Pancreas (tissue), 10 donors: ENCODE data around the gene EVI5L. TPM values are rescaled to one million over a fixed set of nuclear protein-coding genes. Genes with fewer than 3 reads are reported as not detected.

Experiments
- ATAC-seq, 4 donors: fragments of 200-7000 bp; cut with Tn5 transposase; one replicate each; pipeline versions ENCODE4 v1.8.0 to v1.9.1; 2020; ENCODE audit warnings: mild to moderate bottlenecking in 4 of 4, moderate library complexity in 4 of 4
- DNase-seq, 6 donors: peaks; one replicate each; pipeline ENCODE4 v3.0.0-alpha.2; 2020
- FAIRE-seq: peaks from 2 replicates; lab custom pipeline; 2012; peaks lifted over from hg19 to GRCh38; lab: Jason Lieb, UNC
- H3K27ac ChIP-seq, 4 donors: fragments of 200-600 bp; sonication (generic); 1 replicate in 3 of 4; 2 replicates in 1 of 4; pipeline versions ENCODE4 v1.5.0 to v1.8.0; 2020
- H3K27me3 ChIP-seq, 4 donors: fragments of 200-600 bp; one replicate each; pipeline ENCODE4 v1.8.0; 2021
- H3K36me3 ChIP-seq, 3 donors: fragments of 200-600 bp; sonication (generic) in 1 of 3; one replicate each; pipeline versions ENCODE4 v1.5.0 to v1.8.0; 2020 to 2021
- H3K4me1 ChIP-seq, 3 donors: fragments of 200-600 bp; one replicate each; pipeline ENCODE4 v1.8.0; 2021
- H3K4me3 ChIP-seq, 4 donors: fragments of 200-600 bp; sonication (generic) in 2 of 4; one replicate each; pipeline versions ENCODE4 v1.5.0 to v1.8.0; 2020 to 2021
- H3K9me3 ChIP-seq, 4 donors: fragments of 200-600 bp; one replicate each; pipeline ENCODE4 v1.8.0; 2021
- WGBS, 2 donors: extraction: QIAGEN DNeasy Blood & Tissue Kit; methylation state at CpG; one replicate each; pipeline ENCODE4 v1.1.7; 2013; 5-methylcytosine and 5-hydroxymethylcytosine counted together
- intact Hi-C, 3 donors: fragments of 100-400 bp; cut with DNase I; formaldehyde crosslinking; loops; one replicate each; pipeline versions ENCODE4 v1.11.1 to v1.14.2; 2022
- polyA plus RNA-seq, 2 donors: library from polyadenylated mRNA; stranded (reverse); fragments of 200-250 nt; gene quantifications; one replicate each; pipeline ENCODE4 v1.2.3, GENCODE V29; 2013
- total RNA-seq, 6 donors: library from RNA; stranded (reverse); fragmentation: NEBNext Ultra II Directional in 4 of 6; extraction: Animal tissue kit (Norgen Biotek cat#: 25700) in 4 of 6; gene quantifications; one replicate each; pipeline versions ENCODE4 v1.2.1 to v1.2.4, GENCODE V29; 2021 to 2023
- TF ChIP-seq, protein P1 (sequence below), 4 donors: fragments of 200-600 bp; sonication (generic) in 3 of 4; IDR thresholded peaks; one replicate each; pipeline versions ENCODE4 v1.5.0 to v1.8.0; 2021; ENCODE audit warnings: antibody characterized with exemption in 4 of 4
- donor health status: healthy with polysubstance abuse.
- donor health status: DM: no; HTN: no; CAD: no; lungs with moderate emphysema.
- donor health status: DM: no; HTN: no; CAD: no.
- donor health status: control.
- donor health status: control.
- donor health status: Bipolar disorder and iron deficiency.
- donor health status: DM: yes; HTN: yes; CAD: no.
- donor health status: DM: no; HTN: no; CAD: no.
- donor health status: DM: no; HTN: no; CAD: no.
- donor health status: DM: yes; HTN: yes; CAD: no.

The EVI5L gene
- total and polyA plus RNA-seq, 8 donors, result 3.0 to 9.1 (median 4.8) TPM

DNA sequence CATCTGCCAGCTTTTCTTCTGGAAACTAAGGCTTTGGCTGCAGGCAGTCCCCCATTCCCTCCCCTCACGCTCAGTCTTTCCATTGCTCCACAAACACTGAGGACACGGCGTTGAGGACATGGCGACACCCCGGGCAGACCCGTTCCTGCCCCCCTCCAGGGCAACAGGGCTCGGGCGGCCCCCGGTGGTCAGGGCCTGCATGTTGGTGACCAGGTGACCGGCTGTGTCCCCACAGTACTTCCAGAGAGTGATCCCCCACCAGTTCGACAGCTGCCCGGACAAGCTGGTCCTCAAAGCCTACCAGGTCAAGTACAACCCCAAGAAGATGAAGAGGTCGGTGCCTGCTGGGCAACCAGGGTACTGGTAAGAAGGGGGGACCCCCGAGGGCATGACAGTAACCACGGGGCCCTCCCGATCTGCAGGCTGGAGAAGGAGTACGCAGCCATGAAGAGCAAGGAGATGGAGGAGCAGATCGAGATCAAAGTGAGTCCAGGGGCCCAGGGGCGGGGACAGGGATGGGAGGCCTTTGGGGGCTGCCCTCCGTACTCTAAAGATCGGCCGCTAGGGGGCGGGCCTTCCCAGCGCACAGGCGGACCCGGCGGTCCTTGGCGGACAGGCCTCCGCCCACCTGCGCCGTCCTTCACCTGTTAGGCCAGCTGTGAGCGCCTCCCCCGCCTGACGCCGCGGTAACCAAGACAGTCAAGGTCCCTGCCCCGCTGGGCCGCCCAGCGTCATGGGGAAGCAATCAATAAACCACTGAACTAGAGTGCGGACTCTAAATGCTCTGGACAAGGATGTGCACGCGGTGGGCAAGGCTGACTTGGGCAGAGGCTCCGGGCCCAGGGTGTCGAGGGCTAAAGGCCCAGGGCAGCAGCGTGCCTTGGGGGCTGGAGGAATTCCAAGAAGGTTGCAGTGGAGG lies 23.1 kb downstream of the EVI5L start:
- peak; percentile 98 to 99 (median 98) for ATAC-seq
- Histone ChIP-seq H3K9me3 (no peaks in the 10 kb centered on the region), H3K4me3 (peak overlapping the region in 1 of 4 donors; percentile 15), H3K4me1 (peaks cover 4 to 5% (median 5%) of the 10 kb centered on the region in 3 donors), H3K27ac (peak overlapping the region; percentile 61 to 81 (median 72)), H3K27me3 (no peaks in the 10 kb centered on the region), H3K36me3 (no peaks in the 10 kb centered on the region)
- TF ChIP-seq, protein P1, sequence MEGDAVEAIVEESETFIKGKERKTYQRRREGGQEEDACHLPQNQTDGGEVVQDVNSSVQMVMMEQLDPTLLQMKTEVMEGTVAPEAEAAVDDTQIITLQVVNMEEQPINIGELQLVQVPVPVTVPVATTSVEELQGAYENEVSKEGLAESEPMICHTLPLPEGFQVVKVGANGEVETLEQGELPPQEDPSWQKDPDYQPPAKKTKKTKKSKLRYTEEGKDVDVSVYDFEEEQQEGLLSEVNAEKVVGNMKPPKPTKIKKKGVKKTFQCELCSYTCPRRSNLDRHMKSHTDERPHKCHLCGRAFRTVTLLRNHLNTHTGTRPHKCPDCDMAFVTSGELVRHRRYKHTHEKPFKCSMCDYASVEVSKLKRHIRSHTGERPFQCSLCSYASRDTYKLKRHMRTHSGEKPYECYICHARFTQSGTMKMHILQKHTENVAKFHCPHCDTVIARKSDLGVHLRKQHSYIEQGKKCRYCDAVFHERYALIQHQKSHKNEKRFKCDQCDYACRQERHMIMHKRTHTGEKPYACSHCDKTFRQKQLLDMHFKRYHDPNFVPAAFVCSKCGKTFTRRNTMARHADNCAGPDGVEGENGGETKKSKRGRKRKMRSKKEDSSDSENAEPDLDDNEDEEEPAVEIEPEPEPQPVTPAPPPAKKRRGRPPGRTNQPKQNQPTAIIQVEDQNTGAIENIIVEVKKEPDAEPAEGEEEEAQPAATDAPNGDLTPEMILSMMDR (IDR thresholded peaks at IDR 0.05), result peak; percentile 82 to 97 (median 94)
- 16 to 20% methylated on average over 45 of the region's 45 CpGs for WGBS, 2 donors
- intact Hi-C loops, result loop anchor here in 2 of 3 donors (5.0 to 10.0 kb wide), 2 partner anchors 69 to 72 kb away; partner anchors contain the start of genes SNAPC2 (in 2 of the 2) and CTXN1 (in 1 of the 2)
- DNase-seq, result peak; percentile 94 to 99 (median 96)
- FAIRE-seq, result no peak

DNA sequence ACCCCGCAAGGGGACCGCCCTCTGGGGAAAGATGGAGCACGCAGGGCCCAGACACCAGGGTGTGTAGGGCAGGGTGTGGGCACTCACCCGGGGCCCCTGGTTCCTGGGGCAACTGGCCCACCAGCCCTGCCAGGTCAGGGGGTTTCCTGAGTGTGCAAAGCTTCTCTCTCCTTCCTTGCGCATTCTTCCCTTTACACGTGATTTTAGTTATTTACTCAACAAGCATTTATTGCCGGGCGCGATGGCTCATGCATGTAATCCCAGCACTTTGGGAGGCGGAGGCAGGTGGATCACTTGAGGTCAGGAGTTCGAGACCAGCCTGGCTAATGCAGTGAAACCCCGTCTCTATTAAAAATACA lies 23.7 kb downstream of the EVI5L start:
- Histone ChIP-seq H3K4me3 (peak overlapping the region in 1 of 4 donors; percentile 15), H3K9me3 (no peaks in the 10 kb centered on the region), H3K27me3 (no peaks in the 10 kb centered on the region), H3K36me3 (no peaks in the 10 kb centered on the region), H3K27ac (peak overlapping the region; percentile 61 to 81 (median 72)), H3K4me1 (peaks cover 4 to 5% (median 5%) of the 10 kb centered on the region in 3 donors)
- DNase-seq (no peak), ATAC-seq (peak; percentile 5 to 46 (median 16)), FAIRE-seq (no peak)
- TF ChIP-seq, protein P1 (IDR thresholded peaks at IDR 0.05), result no peak
- intact Hi-C loops, result loop anchor here in 2 of 3 donors (5.0 to 10.0 kb wide), 2 partner anchors 69 to 71 kb away; partner anchors contain the start of genes SNAPC2 (in 2 of the 2) and CTXN1 (in 1 of the 2)
- WGBS, 2 donors, result 30 to 36% methylated on average over 12 of the region's 12 CpGs

DNA sequence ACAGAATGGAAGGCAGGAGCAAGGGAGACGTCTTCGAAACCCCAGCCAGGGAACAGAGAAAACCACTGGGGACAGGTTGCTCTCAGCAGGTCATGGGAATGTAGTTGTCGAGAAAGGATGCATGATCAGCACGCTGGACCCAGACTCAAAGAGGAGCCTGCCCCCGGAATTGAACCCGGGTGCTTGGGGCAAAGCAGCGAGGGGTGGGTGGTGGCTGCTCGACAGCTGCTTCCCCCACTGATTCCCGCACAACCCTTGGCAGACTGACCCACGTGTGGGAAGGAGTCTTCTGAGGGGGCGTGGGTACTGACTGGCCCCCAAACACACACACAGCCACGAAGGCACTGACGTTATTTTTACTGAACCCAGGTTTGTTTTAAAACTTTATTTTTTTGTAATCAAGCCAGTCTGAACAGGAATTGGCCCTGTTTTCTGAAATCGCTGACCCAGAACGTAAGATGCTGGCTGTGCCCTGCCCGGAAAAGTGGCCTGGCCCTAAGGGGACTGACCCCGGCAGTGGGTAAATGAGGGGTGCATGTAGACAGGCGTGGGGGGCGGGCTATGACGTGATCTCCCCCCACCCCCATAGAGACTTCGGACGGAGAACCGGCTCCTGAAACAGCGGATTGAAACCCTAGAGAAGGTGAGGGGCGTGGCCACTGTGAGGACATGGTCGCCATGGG lies 25.5 kb downstream of the EVI5L start:
- TF ChIP-seq, protein P1 (IDR thresholded peaks at IDR 0.05), result no peak
- Histone ChIP-seq H3K9me3 (no peaks in the 10 kb centered on the region), H3K27ac (no peak overlapping the region), H3K27me3 (no peaks in the 10 kb centered on the region), H3K4me1 (peaks cover 4 to 5% (median 5%) of the 10 kb centered on the region in 3 donors), H3K36me3 (no peaks in the 10 kb centered on the region), H3K4me3 (no peak overlapping the region)
- intact Hi-C loops, result loop anchor here in 1 of 3 donors (10.0 kb wide), 1 partner anchor 69 kb away; the partner anchor contains the start of genes CTXN1 and SNAPC2
- 88 to 92% methylated on average over 26 of the region's 26 CpGs for WGBS, 2 donors
- no peak for ATAC-seq
- no peak for FAIRE-seq
- peak in 1 of 6 donors; percentile 13 for DNase-seq

DNA sequence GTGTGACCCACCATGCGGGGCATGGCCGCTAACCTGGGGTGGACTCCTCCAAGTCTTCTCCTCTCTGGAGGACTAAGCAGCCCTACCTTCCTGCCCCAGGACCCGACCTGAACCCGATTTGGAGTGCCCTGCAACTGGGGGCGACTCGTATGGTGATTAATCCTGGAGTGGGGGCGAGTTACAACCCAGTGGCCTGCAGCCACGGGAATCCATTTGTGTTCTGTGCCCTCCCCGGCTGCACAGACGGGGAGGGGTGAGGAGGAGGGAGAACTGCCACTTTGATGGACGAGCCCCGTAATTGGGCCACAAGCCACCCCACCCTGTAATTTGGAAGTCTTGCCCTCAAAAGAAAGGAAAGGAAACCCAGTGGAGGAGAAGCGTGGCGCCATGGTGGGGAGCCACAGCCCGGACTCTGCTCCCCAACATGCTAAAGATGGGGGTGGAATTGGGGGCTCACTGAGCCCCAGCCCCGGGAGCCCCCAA lies 26.1 kb downstream of the EVI5L start:
- no peaks in the 10 kb centered on the region for H3K9me3 ChIP-seq
- no peaks in the 10 kb centered on the region for H3K36me3 ChIP-seq
- intact Hi-C loops, result loop anchor here in 1 of 3 donors (10.0 kb wide), 1 partner anchor 69 kb away; the partner anchor contains the start of genes CTXN1 and SNAPC2
- no peak overlapping the region for H3K27ac ChIP-seq
- peaks cover 4 to 5% (median 5%) of the 10 kb centered on the region in 3 donors for H3K4me1 ChIP-seq
- FAIRE-seq (no peak), ATAC-seq (no peak), DNase-seq (no peak)
- TF ChIP-seq, protein P1 (IDR thresholded peaks at IDR 0.05), result no peak
- no peaks in the 10 kb centered on the region for H3K27me3 ChIP-seq
- H3K4me3 ChIP-seq, result no peak overlapping the region
- WGBS, 2 donors, result 88 to 94% methylated on average over 16 of the region's 16 CpGs
